Stimulated activated CD4-positive, alpha-beta T cell treated with anti-CD3 and anti-CD28 coated beads, Interleukin-2, amount 100 ng/mL, for 48 hours (primary cell): ENCODE data around the gene PPP1R12C.
A peak's percentile ranks its signal among the peaks of the same experiment; 100 is the strongest.
"Not testable (repeated sequence)": the region's sequence is repeated elsewhere in the genome, so short reads cannot be mapped to it uniquely, and the experiment has no call there.

Experiments used
- DNase-seq, 2 donors: peaks; one replicate each; pipeline ENCODE4 v3.0.0-alpha.2; 2020

Gene PPP1R12C

DNA sequence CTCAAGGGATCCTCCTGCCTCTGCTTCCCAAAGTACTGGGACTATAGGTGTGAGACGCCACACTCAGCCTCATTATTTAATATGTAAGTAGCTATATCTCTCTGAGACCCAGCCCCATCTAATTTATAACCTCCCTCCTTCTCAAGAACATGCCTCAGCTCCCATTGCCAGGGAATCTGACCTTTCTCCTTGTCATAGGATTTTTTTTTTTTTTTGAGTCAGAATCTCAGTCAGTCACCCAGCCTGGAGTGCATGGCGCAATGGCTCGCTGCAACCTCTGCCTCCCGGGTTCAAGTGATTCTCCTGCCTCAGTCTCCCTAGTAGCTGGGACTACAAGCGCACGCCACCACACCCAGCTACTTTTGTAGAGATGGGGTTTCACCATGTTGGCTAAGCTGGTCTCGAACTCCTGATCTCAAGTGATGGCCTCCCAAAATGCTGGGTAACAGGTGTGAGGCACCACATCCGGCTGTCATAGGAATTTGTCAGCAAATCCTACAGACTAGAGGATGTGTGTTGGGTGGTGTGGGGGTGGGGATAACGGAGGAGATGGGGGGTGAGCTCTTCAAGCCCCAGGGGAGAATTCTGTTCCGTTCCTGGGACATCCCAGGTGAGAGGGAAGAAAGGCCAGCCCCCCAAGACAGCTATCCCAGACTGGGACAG lies 46.8 kb downstream of the PPP1R12C start:
- no peak for DNase-seq

DNA sequence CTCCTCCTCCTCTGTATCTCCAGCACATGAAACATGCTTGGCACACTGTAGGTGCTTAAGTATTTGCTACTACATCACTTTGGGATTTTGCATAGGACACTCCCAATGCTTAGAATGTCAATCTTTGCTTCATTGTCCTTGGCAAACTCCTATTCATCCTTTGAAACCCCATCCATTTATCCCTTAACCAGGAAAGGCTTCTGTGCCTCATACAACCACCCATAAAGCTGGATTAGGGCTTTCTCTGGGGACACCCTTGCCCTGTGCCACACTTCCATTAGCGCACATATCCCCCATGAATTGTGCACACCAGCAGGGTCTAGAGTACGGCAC lies 47.6 kb downstream of the PPP1R12C start:
- DNase-seq: no peak

DNA sequence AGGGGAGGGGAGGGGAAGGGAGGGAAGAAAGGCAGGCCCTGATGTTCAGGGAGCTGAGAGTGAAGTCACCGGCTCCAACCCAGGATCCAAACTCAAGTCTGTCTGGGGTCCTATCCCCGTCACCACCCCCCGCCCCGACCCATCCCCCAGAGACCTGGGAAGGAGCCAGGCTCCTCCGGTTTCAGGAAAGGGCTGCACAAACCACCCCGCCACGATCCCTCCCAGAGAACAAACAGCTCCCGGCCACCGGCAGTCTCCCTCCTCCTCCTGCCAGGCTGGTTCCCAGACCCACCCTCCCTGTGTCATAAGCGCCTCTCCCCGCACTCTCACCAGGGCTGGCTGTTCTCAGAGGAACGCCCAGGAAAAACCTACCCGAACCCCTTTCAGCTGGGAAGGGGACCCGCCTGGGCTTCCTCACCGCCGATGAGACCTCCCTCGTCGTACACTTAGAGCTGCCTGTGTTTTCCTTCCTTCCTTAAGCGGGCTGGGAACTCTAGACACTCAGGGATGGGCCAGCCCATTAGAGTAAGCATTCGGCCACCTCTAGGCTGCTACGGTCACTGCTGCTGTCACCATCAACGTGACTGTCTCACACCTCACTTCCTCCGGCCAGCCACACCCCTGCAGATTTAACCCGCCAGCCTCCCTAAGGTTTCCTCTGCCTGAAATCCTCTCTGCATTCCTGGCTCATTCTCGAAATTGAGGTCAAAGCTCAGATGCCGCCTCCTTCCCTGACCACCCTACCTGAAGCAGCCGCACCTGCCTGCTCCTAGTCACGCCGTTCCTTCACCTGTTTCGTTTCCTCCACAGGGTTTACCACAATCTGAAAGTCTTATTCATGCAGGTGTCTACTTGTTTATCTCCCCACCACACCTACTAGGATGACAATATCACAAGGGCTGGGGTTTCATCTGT lies 48.2 kb downstream of the PPP1R12C start:
- DNase-seq: no peak

DNA sequence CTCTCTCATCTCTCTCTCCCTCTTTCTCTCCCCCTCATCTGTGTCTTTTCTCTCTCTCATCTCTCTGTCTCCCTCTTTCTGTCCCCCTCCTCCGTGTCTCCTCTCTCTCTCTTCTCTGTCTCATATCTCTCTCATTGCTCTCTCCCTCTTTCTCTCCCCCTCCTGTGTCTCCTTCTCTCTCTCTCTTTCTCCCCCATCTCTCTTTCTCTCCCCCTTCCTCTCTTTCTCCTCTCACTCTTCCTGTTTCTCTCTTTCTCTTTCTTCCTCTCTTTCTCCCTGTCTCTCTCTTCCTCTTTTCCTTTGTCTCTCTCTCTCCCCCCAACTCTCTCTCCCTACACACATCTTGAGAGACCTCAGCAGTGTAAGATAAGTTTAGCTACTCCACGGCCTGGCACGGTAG lies 49.6 kb downstream of the PPP1R12C start:
- DNase-seq: no peak

DNA sequence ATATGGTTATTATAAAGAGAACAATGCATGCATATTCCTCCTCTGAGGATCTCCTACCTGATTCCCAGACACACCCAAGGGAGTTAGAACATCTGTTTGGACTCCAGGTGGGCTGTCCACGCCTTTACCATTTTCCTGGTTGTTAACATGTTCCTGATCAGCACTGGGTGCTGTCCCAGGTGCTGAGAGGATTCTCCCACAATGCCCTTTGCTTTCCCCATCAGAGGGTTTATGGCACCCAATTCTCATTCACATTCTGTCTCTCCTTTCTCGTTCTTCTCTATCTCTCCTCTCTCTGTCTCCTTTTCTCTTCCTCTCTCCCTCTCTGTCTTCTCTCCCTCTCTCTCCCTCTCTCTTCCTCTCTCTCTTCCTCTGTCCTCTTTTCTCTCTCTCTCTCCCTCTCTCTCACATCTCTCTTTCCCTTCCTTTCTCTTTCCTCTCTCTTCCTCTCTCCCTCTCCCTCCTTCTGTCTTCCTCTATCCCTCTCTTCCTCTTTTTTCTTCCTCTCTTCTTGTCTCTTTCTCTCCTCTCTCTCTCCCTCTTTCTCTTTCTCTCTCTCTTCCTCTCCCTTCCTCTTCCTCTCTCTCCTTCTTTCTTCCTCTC lies 51.2 kb downstream of the PPP1R12C start:
- no peak for DNase-seq

DNA sequence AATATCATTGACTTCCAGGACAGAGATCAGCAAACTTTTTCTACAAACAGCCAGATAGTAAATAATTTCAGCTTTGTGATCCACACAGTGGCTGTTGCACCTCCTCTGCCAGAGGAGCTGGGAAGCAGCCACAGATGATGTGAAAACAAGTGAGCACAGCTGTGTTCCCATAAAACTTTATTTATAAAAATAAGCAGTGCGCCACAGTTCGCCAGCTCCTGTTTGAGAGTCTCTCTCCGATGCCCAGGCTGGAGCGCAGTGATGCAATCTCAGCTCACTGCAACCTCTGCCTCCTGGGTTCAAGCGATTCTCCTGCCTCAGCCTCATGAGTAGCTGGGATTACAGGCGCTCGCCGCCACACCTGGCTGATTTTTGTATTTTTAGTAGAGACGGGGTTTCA lies 51.9 kb downstream of the PPP1R12C start:
- not testable (repeated sequence) for DNase-seq

DNA sequence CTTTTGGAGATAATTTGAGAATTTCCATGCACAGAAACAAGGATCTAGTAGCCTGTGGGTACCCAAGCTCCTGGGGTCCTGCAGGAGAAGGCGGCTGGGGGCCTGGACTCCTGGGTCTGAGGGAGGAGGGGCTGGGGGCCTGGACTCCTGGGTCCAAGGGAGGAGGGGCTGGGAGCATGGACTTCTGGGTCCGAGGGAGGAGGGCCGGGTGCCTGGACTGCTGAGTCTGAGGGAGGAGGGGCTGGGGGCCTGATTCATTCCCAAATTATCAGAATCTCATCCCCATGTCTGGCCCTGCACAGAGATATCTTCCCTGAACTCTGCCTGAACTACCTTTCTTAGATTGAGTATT lies 54.0 kb downstream of the PPP1R12C start:
- DNase-seq: no peak

DNA sequence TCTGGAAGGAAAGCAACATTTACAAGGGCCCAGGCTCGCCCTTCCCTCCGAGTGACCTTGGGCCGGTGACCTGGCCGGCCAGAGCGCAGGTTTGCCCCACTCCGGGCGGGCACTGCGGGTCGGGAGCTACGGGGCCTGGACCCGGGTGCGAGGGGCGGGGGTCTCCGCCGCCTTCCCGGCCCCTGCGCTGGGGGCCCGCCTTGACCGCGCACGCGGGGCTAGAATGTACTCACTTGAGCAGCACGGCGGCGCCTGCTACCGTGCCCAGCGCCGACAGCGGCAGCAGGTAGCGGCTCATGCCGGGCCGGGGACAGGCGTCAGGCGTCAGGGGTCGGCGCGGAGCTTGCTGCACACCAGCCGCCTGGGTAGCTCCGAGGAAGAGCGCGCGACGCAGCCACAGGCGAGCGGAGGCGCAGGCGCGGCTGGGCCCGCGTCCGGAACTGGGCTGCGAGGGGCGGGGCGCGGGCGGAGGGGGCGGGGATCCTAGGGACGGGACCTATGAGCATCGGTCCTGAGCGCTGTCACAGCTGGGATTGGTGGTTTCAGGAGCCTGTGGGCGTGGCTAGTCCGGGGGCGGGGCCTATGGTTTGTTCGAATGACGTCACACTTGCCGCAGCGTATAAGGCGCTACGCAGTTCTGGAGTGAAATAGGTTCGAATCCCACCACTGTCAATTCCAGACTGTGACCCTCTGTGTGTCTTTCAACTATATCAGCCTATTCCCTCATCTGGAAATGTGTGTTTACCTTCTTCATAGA lies 54.5 kb downstream of the PPP1R12C start, which contains the start of gene RDH13:
TSS of gene RDH13 (minus strand) at position 414 of the 757 bp plus-strand sequence. CDS start at position 298, 116 bp downstream.
- peak; percentile 99 to 100 for DNase-seq

DNA sequence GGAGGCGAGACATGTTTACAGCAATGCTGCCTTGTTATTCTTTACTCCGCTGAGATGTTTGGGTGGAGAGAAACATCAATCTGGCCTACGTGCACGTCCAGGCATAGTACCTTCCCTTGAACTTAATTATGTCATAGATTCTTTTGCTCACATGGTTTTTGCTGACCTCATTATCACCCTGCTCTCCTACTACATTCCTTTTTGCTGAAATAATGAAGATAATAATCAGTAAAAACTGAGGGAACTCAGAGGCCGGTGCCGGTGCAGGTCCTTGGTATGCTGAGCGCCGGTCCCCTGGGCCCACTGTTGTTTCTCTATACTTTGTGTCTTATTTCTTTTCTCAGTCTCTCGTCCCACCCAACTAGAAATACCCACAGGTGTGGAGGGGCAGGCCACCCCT lies 57.1 kb downstream of the PPP1R12C start:
- DNase-seq: not testable (repeated sequence)

DNA sequence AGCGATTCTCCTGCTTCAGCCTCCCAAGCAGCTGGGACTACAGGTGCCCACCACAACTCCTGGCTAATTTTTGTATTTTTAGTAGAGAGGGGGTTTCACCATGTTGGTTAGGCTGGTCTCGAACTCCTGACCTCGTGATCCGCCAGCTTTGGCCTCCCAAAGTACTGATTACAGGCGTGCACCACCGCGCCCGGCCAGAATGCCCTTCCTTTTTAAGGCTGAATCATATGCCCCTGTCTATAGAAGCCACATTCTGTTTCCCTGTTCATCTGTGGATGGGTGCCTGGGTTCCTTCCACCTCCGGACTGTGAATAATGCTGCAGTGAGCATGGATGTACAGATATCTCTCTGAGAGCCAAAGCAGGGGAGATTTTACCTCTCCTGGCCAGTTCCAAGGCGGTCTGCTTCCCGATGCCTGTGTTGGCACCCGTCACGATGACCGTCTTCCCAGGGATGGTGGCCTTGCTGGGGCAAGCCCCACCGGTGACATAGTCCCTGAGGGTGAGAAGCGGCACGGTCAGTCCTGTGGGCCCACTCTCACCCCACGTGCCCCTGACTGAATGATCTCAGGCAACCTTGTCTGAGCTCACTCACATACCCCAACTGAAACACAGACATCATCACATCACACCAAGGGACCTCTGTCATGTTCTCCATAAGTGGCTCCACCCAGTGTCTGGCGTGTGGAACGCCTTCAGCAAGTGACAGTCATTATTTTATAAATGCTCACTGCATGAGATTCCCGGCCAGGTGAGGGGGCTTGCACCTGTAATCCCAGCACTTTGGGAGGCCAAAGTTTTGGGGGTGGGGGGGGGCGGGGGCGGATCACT lies 58.4 kb downstream of the PPP1R12C start:
- no peak for DNase-seq

DNA sequence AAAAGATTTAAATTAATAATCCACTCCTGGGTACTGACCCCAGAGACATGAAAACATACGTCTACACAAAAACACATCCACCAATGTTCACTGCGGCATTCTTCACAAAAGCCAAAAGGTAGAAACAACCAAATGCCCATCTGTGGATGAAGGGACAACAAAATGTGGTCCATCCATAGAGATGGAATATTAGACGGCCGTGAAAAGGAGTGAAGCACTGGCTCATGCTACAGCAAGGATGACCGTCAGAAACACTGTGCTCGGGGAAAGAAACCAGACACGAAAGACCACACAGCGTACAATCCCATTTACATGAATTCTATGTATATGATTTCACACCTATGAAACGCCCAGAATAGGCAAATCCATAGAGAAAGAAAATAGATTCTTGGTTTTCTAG lies 60.6 kb downstream of the PPP1R12C start:
- no peak for DNase-seq

DNA sequence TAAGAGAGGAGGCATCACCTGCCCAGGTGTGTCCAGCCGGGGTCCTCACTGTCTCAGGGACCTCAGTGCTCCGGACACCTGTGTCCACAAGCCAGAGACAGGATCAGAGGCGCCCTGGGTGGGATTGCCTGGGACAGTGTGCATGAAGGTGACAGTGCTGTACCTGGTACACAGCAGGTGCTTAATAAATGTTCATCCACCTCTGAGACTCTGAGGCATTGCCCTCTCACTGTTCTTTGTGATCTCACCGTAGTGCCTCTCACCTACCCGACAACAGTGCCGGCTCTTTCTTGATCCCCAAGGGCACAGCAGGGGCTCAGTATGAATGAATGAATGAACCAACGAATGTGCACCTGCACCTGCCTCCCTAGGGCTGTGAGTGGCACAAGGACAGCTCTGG lies 63.7 kb downstream of the PPP1R12C start:
- DNase-seq: no peak

DNA sequence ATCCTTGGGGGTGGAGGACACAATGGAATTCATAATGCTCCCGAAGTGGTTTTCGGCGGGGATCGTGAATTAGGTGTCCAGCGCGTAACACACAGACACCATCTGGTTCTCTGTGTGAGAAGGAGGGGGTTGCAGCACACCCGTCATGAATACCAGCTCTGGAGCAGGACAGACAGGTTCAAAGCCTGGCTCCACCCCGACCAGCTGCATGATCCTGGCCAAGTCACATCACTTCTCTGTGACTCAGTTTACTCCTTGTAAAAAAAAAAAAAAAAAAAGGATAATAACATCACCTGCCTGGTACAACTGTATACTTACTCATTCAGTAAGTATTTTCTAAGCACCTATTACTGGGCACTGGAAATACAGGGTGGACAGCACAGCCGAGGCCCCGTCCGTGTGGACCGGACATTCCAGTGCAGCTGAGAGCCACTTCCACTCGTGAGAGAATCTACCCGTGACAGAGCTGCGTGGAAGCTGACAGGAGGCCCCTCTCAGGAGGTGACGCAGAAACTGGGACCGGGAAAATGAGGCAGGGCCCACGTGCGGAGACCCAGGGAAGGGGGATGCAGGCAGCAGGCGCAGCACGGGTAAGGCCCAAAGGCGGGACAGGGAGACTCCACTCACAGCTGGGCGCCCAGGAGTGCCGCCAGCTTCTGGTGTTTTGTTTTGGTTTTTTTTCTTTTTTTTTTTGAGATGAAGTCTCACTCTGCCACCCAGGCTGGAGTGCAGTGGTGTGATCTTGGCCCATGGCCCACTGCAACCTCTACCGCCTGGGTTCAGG lies 66.5 kb downstream of the PPP1R12C start:
- no peak for DNase-seq

DNA sequence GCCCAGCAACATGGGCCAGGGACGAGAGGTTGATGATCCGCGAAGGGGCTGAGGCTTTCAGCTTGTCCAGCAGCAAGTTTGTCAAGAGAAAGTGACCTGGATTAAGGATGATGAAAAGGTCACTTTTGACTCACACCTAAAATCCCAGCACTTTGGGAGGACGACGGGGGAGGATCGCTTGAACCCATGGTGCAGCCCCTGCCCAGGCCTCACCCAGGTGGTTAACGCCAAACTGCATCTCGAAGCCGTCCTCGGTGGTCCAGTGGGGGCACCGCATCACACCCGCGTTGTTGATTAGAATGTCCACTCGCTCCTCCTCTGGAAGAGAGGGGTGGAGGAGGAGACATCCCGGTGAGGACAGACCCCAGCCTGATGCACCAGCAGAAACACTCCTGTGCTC lies 69.0 kb downstream of the PPP1R12C start:
- DNase-seq: no peak

DNA sequence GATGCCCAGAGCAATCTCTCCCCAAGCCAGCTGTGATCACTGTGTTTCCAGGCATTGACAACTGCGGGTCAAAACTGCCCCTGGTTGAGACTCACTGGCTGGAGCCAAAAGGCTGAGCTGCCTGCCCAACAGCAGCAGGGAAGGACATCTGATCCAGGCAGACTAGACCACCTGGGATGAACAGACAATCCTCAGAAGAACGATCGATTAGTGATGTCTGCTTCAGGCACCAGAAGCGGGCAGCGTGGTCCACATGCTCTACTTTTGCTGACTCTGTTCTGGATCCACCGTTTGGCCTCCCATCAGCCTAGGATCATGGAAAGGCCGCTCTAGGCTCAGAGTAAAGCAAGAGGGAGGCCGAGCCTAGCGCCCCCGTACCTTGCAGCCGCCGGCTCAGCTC lies 69.5 kb downstream of the PPP1R12C start:
- DNase-seq: no peak

DNA sequence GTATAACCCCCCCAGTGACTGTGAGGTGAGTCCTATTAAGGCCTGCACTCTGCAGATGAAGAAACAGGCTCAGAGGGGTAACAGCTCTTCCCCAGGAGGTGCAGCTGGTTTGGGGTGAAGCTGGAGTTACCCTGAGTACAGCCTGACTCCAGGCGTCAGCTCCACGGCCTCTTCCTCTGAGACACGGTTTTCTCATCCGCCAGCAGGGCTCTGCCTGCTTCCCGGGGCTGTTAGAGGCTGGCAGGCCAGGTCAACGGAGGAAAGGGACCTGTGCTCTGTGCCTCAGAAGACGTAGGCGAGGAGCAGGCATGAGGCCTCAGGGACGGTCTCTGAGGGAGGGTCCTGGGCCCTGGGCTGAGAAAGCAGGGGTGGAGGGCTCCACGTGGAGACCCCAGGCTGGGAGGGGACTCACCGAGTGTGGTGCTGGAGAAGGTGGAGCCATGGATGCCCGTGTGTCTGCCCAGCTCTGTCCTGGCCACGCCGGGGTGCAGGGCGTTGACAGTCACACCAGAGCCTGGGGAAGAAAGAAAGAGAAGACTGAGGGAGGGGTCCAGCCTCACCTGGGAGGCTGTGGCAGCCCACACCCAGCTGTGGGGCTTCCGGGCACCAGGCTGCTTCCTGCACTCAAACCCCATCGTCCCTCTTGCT lies 70.3 kb downstream of the PPP1R12C start:
- no peak for DNase-seq

DNA sequence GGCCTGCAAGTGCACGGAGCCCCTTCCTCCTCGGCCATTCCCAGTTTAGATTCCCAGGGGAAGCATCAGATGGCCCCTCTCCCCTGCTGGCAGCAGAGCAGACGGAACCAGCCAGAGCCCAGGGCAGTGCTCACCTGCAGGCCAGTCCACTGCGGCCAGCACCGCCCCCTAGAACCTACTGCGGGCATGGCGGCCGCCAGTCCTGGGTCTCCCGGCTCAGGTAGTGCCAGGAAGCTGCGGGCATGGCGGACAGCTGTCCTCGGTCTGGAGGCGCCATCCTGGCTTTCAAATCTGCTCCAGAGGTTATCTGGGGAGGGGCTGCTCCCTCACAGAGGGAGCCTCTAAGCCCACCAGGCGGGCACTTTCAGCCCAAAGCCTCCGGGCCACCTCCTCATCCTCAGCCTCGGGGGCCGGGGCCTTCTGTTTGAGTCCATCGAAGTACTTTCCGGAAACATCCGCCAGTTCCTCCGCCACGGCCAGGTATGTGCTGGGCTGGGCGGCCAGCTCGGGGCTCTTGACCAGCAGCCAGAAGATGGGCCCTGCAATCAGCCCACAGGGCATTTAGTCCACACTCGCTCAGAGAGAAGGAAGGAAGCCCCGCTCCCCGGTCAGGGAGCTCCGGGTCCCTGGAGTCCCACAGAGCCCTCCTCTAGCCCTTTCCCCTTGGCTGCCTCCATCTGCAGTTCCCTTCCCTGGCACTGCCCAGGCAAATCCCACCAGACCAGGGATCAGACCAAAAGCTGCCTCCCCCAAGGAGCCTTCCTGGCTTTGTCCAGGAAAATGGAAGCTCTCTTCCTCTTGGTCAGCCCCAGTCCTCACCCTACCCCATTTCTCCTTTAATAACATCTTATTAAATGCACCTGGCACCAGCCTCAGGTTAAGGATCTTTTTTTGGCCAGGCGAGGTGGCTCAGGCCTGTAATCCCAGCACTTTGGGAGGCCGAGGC lies 72.4 kb downstream of the PPP1R12C start:
- no peak for DNase-seq

DNA sequence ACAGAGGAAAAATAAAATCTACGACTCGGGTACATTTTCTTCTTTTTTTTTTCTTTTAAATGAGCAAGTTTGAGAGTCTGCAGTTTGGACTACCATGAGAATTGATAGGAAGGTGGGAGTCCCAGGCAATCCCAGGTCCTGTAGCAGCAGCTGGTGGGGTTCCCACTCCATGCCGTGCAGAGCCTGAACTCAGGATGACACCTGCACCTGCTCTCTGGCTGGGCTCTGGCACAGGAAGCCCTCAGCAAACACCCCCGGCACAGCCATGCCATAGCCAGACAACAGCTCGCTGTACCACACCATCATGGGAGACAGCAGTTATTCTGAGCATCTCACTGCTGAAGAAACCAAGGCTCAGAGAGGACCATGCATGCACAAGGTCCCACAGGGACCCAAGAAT lies 73.2 kb downstream of the PPP1R12C start:
- no peak for DNase-seq

DNA sequence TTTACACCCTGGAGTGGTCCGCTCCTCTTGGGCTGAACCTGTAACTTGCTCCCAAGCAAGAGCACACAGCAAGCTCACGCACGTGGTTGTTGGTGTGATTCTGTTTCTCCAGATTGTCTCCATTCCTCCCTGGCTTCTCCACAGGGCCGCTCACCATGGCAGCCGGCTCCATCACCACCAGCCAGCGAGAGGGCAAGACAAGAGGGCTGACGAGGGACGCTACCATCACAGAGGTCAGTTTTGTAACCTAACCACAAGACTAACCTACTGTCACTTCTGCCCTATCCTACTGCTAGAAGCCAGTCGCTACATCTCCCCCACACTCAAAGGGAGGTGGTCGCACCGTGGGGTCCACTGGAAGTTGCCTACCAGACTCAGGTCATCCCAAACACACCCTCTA lies 74.7 kb downstream of the PPP1R12C start:
- DNase-seq: no peak

DNA sequence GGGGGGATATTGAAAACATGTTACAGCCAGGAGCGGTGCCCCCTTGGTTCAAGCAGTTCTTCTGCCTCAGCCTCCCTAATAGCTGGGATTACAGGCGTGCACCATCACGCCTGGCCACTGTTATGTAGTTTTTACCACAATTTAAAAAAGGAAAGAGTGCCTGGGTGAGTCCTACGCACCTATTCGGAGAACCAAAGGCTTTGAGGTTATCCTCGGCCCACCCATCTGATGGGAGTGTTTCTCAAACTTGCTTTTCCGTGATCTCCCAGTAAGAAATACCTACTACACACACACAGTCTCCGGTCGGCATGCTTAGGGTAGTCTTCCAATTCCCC lies 75.1 kb downstream of the PPP1R12C start:
- no peak for DNase-seq
